Natural killer cell treated with Interleukin-12 subunit alpha and Interleukin-12 subunit beta and Interleukin-15 and Interleukin-18, amount 100 ng/mL, for 72 hours (primary cell): ENCODE results near the gene DMWD. TPM values are rescaled to one million over a fixed set of nuclear protein-coding genes. Genes with fewer than 3 reads are reported as not detected.

Source experiments
- ATAC-seq, 2 donors: fragments of 150-1000 bp; cut with Tn5 transposase in 1 of 2; sonication (Bioruptor Pico), chemical (Tn5 transposase) in 1 of 2; 2 replicates each; pipeline ENCODE4 v1.10.0; 2021
- DNase-seq: peaks from one replicate; pipeline ENCODE4 v3.0.0; 2022; ENCODE audit warnings: low spot score
- H3K27ac Mint-ChIP-seq, 2 donors: 1 replicate in 1 of 2; 2 replicates in 1 of 2; pipeline ENCODE4 v1.8.0; 2022; ENCODE audit warnings: mixed read lengths in 2 of 2, mild to moderate bottlenecking in 1 of 2, moderate library complexity in 1 of 2
- H3K27me3 Mint-ChIP-seq, 2 donors: 1 replicate in 1 of 2; 2 replicates in 1 of 2; pipeline ENCODE4 v1.8.0; 2022; ENCODE audit warnings: mixed read lengths in 2 of 2
- H3K36me3 Mint-ChIP-seq: one replicate; pipeline ENCODE4 v1.8.0; 2022; ENCODE audit warnings: mixed read lengths
- H3K4me1 Mint-ChIP-seq, 2 donors: 1 replicate in 1 of 2; 2 replicates in 1 of 2; pipeline ENCODE4 v1.8.0; 2022; ENCODE audit warnings: low read depth in 2 of 2, mixed read lengths in 2 of 2, mild to moderate bottlenecking in 1 of 2
- H3K4me3 Mint-ChIP-seq: one replicate; pipeline ENCODE4 v1.8.0; 2022; ENCODE audit warnings: mixed read lengths
- H3K9me3 Mint-ChIP-seq: 2 replicates; pipeline ENCODE4 v1.8.0; 2022; ENCODE audit warnings: mixed read lengths
- total RNA-seq, 2 donors: library from RNA; stranded (reverse); gene quantifications; one replicate each; pipeline ENCODE4 v1.2.3, GENCODE V29; 2022

DMWD gene, protein sequence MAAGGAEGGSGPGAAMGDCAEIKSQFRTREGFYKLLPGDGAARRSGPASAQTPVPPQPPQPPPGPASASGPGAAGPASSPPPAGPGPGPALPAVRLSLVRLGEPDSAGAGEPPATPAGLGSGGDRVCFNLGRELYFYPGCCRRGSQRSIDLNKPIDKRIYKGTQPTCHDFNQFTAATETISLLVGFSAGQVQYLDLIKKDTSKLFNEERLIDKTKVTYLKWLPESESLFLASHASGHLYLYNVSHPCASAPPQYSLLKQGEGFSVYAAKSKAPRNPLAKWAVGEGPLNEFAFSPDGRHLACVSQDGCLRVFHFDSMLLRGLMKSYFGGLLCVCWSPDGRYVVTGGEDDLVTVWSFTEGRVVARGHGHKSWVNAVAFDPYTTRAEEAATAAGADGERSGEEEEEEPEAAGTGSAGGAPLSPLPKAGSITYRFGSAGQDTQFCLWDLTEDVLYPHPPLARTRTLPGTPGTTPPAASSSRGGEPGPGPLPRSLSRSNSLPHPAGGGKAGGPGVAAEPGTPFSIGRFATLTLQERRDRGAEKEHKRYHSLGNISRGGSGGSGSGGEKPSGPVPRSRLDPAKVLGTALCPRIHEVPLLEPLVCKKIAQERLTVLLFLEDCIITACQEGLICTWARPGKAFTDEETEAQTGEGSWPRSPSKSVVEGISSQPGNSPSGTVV
- total RNA-seq, result 10 to 100 TPM; 51.3 to 76.6 TPM

DNA sequence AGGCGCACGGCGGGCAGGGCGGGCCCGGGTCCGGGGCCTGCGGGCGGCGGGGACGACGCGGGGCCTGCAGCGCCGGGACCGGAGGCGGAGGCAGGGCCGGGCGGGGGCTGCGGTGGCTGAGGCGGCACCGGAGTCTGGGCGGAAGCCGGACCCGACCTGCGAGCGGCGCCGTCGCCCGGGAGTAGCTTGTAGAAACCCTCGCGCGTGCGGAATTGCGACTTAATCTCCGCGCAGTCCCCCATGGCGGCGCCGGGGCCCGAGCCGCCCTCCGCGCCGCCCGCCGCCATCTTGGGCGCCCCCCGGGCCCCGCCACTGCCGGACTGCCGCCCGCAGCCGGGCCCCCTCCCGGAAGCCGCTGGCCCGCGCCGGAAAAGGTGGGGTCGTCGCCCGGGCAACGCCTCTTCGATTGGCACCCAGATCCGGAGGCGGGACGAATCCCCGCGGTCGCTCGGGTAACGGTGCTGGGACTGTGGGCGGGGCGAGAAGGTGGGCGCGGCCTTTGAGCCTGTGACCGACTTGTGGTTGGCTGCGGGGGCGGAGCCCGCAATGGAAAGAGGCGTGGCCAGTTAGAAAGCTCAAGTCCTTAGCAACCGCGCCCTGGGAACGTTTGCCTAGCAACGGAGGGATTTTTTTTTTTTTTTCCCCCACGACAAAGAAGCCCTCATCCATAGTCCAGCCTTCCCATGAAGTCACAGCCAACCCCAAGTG lies at the start of gene DMWD:
TSS of gene DMWD (minus strand) at position 376 of the 708 bp plus-strand sequence. CDS start at position 287, 89 bp downstream.
- Mint-ChIP-seq H3K36me3 (peaks cover 9% of the 10 kb centered on the region), H3K27ac (peak within 1 kb of the TSS; percentile 65 to 75), H3K4me1 (peaks cover 37 to 38% of the 10 kb centered on the region in 2 donors), H3K4me3 (peak within 1 kb of the TSS; percentile 93), H3K9me3 (no peaks in the 10 kb centered on the region), H3K27me3 (peaks cover 8 to 9% of the 10 kb centered on the region in 2 donors)
- DNase-seq (peak; percentile 100), ATAC-seq (peak; percentile 97 to 98)

DNA sequence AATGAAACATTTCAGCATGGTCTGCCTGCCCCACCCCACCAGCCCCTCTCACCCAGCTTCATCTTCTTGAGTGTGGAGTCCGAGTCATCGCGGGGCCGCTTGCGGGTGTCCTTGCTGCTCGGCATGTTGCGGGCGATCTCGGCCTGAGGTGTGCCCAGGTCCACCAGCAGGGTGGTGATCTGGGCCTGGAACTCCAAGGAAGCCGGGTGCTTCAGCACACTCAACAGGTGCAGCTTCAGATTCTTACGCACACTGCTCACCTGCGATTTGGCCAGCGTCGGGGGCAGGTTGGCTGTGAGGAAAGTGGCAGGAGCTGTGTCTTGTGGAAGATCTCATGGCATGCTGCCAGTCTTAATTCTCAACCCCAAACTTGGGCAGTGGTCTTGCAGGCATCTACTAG lies 49.6 kb upstream of the DMWD start:
- no peak for ATAC-seq
- no peak overlapping the region for H3K4me3 Mint-ChIP-seq

DNA sequence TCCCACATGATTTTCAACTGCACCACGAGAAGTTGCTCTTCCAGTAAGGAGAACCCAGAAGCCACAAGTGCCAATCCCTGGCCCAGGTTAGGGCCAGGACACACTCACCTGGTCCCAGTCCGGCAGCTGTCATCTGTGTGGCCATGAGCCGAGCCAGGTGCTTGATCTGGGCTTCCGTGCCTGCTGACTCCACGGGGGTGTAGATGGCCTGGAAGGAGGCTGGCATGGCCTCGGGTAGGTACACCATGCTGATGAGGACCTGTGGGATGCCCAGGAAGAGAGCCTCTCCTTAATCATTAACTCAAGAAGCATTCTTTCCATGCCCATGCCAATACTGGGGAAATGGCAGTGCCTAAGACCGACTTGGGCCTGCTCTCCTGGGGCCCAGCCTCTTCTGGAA lies 42.3 kb upstream of the DMWD start:
- ATAC-seq (no peak), DNase-seq (no peak)
- no peak overlapping the region for H3K27ac Mint-ChIP-seq
- peaks cover 31% of the 10 kb centered on the region for H3K36me3 Mint-ChIP-seq
- no peak overlapping the region for H3K4me3 Mint-ChIP-seq
- no peaks in the 10 kb centered on the region for H3K27me3 Mint-ChIP-seq
- peaks cover 0 to 3% of the 10 kb centered on the region in 2 donors for H3K4me1 Mint-ChIP-seq
- no peaks in the 10 kb centered on the region for H3K9me3 Mint-ChIP-seq

More for the DNA sequence above, 49.6 kb upstream of the DMWD start:
- peak; percentile 13 for DNase-seq
- H3K9me3 Mint-ChIP-seq, result no peaks in the 10 kb centered on the region
- H3K4me1 Mint-ChIP-seq, result peaks cover 4 to 5% of the 10 kb centered on the region in 2 donors
- no peaks in the 10 kb centered on the region for H3K27me3 Mint-ChIP-seq
- H3K27ac Mint-ChIP-seq, result no peak overlapping the region
- peaks cover 16% of the 10 kb centered on the region for H3K36me3 Mint-ChIP-seq

DNA sequence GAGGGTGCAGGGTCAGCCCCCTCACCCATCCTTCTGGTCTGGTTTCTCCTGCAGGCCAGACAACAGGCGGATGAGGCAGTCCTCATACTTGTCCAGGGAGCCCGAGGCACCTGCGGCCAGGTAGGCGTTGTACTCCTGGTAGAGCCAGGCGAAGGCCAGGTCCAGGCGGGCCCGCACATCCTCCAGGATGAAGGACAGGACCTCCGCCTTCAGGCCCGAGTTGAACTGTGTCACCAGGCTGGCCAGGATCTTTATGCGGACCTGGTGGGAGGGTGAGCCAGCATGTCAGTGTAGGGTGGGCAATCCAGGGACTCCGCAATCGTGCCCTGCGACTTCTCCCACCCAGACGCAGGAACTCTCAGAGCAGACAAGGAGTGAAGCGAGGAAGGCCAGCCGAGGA lies 36.3 kb upstream of the DMWD start:
- Mint-ChIP-seq H3K27ac (no peak overlapping the region), H3K4me3 (no peak overlapping the region), H3K9me3 (no peaks in the 10 kb centered on the region), H3K4me1 (peaks cover 0 to 14% of the 10 kb centered on the region in 2 donors), H3K27me3 (no peaks in the 10 kb centered on the region), H3K36me3 (peaks cover 25% of the 10 kb centered on the region)
- peak; percentile 44 for DNase-seq
- no peak for ATAC-seq

DNA sequence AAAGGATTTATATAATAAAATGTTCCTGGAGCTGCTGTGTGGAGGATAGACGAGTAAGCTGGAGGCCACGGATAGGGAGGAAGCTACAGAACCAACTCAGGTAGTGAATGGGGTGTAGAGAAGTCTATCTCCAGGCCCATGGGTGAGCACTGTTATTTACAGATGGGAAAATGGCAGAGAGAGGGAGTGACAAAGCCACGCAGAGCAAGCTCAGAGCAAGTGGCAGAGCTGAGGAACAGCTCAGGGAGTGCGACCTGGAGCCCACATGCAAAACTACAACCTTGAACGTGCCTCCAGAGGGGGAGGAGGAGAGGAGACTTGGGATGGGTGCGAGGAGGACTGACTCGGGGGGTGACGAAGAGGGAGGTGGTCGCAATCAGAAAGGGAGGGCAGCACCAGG lies 35.9 kb upstream of the DMWD start:
- H3K27ac Mint-ChIP-seq, result peak overlapping the region in 1 of 2 donors; percentile 34
- peaks cover 0 to 14% of the 10 kb centered on the region in 2 donors for H3K4me1 Mint-ChIP-seq
- ATAC-seq, result no peak
- DNase-seq, result no peak
- H3K4me3 Mint-ChIP-seq, result no peak overlapping the region
- no peaks in the 10 kb centered on the region for H3K27me3 Mint-ChIP-seq
- H3K36me3 Mint-ChIP-seq, result peaks cover 25% of the 10 kb centered on the region
- no peaks in the 10 kb centered on the region for H3K9me3 Mint-ChIP-seq

DNA sequence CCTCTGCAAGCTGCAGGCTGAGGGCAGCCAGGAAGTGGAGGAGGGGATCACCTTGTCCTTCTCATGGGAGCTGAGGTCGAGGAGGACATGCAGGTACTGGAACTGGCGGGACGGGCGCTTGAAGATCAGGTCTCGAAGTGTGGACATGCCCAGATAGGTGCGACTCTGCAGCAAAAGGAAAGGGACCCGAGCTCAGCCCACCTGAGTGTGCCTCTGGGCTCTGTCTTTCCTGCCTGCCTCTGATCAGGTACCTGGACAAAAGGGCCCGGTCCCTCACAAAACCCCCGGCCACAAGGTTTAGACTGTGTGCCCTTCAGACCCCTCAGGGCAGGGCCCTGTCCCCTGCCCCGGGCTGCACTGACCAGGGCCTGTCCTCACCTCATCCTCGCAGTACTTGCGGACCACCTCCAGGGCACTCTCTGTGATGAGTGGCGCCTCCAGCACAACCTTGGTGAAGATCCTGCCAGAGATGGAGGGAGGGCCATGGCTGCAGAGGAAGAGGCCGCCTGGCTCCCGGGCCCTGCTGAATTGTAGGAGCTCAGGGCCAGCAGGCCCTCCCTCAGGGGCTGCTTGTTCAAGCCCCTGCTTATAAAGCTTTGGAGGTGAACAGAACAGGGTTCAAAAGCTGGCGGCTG lies 34.9 kb upstream of the DMWD start:
- no peak overlapping the region for H3K4me3 Mint-ChIP-seq

DNA sequence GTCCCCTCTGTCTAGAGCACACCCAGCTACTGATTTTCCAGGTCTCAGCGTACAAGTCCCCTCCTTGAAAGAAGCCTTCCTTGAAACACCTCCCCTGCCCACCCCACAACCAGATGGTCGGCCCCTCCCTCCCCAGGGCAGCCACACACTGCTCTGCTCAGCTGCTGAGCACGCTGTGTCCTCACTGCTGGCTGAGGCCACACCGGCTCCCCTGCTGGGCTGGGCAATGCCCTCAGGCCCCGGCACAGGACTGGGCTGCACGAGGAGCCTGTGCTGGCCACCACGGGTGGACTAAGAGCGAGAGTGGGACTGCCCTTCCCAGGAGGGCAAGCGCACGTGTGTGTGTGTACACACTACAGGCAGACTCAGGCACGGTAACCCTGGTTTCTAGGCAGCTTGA lies 34.3 kb upstream of the DMWD start:
- no peak for ATAC-seq
- peaks cover 25% of the 10 kb centered on the region for H3K36me3 Mint-ChIP-seq
- H3K27ac Mint-ChIP-seq, result no peak overlapping the region
- DNase-seq, result no peak
- H3K4me3 Mint-ChIP-seq, result no peak overlapping the region
- no peaks in the 10 kb centered on the region for H3K9me3 Mint-ChIP-seq
- peaks cover 0 to 14% of the 10 kb centered on the region in 2 donors for H3K4me1 Mint-ChIP-seq
- H3K27me3 Mint-ChIP-seq, result no peaks in the 10 kb centered on the region

More for the DNA sequence above, 34.9 kb upstream of the DMWD start:
- no peak for ATAC-seq
- no peaks in the 10 kb centered on the region for H3K9me3 Mint-ChIP-seq
- H3K36me3 Mint-ChIP-seq, result peaks cover 25% of the 10 kb centered on the region
- H3K4me1 Mint-ChIP-seq, result peaks cover 0 to 14% of the 10 kb centered on the region in 2 donors
- no peaks in the 10 kb centered on the region for H3K27me3 Mint-ChIP-seq
- no peak for DNase-seq
- H3K27ac Mint-ChIP-seq, result no peak overlapping the region

DNA sequence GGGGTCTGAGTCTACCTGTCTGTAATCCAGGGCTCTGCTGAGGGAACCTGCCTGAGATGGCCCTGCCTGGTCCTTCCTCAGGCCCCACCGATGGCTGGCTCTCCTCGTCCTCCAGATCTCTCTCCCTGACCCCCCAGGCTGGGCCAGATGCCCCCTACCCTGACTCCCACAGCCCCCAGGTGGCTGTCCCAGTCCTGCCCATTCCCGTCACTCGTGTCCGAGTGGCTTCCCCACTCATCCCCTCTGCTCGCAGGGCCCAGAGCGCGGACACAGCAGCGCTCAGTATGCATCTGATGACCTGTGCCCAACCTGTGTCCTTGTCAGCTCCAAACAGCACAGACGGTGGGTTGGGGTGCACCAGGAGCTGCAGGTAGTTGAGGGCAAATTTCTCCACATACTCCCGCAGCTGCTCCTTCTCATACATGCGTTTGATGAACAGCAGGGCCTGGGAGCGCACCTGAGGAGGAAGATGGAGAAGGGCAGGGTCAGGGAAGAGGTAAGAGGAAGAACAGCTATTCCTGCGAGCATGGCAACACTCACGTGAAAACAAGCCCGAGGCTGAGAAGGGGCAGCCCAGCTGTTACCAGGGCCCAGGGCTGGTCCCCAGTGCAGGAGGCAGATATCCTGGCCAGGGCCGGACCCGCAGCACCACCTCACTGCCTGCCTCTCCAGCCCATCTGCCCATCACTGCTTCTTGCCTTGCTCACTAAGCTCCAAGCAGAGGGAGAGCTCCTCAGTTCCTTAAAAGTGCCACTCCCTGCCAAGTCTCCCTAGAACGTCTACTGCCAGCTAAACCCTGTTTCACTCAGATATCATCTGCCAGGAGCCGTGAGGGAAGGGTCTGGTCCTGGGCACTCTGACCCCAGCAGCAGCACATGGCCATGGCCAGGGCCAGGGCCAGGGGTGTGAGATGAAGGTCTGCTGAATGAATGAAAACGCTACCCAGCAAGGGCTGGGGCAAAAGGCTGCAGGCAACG lies 33.6 kb upstream of the DMWD start:
- Mint-ChIP-seq H3K4me3 (no peak overlapping the region), H3K36me3 (peaks cover 20% of the 10 kb centered on the region), H3K4me1 (peaks cover 0 to 14% of the 10 kb centered on the region in 2 donors), H3K27me3 (no peaks in the 10 kb centered on the region), H3K27ac (no peak overlapping the region), H3K9me3 (no peaks in the 10 kb centered on the region)
- ATAC-seq (no peak), DNase-seq (no peak)

DNA sequence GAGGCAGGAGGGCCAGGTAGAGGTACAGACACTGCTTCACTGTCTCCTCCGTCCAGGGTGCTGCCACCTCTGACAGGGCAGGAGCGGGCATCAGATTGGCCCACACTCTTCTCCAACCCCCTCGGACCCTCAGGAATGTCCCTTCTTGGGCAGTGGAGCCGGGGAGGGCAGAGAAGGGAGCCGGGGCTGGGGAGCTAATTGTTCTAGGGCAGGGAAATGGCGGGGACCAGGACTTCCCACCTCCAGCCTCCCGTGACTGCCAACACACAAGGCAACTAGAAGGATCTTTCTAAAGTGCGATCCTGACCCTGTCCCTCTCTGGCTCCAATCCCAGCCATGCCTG lies 32.6 kb upstream of the DMWD start:
- no peaks in the 10 kb centered on the region for H3K27me3 Mint-ChIP-seq
- no peak overlapping the region for H3K4me3 Mint-ChIP-seq
- no peak for ATAC-seq
- H3K36me3 Mint-ChIP-seq, result peaks cover 17% of the 10 kb centered on the region
- no peak for DNase-seq
- H3K27ac Mint-ChIP-seq, result no peak overlapping the region
- H3K9me3 Mint-ChIP-seq, result no peaks in the 10 kb centered on the region
- H3K4me1 Mint-ChIP-seq, result peaks cover 0 to 13% of the 10 kb centered on the region in 2 donors

DNA sequence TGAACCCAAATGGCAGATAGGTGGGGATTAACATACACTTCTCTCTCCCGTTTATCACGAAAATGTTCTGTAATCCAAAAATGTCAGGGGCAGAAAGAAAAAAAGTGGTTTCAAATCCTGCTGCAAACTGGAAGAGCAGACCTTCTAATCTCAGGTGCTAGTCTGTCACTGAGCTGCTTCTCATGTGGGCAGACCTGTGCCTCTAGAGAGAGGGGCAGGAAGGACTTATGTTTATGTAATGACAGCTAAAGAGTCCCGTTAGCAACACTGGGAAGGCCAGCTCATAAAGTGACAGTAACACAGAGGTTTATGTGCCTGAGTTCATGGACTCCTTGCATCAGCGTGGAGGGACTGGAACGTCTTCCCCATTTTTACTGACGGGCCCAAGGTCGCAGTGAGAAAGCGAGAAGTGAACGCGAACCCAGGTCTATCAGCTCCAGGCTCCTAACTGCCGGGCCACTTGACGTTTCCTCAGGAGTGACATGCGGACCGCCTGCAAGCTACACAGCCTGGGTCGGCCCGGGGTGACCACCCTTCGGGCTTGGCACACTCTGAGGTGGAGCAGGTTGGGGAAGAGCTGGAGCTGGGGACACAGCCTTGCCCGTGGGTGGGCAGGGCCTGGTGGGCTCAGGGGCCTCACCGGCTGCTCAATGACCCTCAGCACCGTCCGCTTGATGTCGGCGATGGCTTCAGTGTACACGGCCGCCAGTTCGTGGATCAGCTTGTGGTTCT lies 32.1 kb upstream of the DMWD start:
- Mint-ChIP-seq H3K27ac (no peak overlapping the region), H3K36me3 (peaks cover 14% of the 10 kb centered on the region), H3K4me3 (no peak overlapping the region), H3K4me1 (peaks cover 0 to 11% of the 10 kb centered on the region in 2 donors), H3K27me3 (no peaks in the 10 kb centered on the region), H3K9me3 (no peaks in the 10 kb centered on the region)
- ATAC-seq (no peak), DNase-seq (no peak)

DNA sequence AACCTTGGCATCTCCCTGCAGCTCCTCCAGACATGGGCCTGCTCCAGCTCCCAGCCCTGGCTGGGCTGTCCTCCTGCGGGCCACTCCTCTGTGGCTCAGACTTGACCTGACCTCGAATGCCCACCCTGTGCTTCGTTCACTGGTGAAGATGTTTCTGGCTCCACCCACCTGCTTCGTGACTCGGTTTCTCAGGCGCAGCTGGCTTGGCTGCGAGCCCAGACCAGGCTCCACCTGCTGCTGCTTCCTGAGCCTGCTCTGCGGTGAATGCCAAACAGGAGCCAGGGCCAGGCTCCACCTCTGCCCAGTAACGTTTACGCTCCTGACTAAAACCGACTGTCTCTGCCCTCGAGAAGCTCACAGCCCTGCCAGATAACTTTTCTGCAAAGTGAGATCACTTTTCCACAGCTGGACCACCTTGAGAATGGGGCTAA lies 31.4 kb upstream of the DMWD start:
- no peak for DNase-seq
- H3K9me3 Mint-ChIP-seq, result no peaks in the 10 kb centered on the region
- H3K27me3 Mint-ChIP-seq, result no peaks in the 10 kb centered on the region
- ATAC-seq, result no peak
- no peak overlapping the region for H3K27ac Mint-ChIP-seq
- peaks cover 14% of the 10 kb centered on the region for H3K36me3 Mint-ChIP-seq
- peaks cover 0 to 11% of the 10 kb centered on the region in 2 donors for H3K4me1 Mint-ChIP-seq
- no peak overlapping the region for H3K4me3 Mint-ChIP-seq

DNA sequence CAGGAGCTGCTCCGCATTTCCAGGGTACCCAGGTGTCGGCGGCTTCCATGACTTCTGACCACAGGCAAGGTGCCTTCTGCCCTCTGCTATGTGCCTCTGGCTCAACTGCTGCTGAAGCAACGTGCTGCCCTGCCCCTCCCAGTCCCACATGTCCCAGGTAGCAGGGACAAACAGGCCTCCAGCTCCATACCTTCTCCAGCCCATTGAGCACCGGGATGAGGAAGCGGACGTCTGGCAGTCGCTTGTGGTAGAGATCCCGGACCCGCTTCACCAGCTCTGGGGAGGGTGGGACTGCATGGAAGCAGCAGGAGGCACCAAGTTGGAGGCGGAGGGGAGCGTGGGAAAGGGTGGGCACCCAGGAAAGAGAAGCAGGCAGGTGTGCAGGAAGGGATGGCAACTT lies 30.5 kb upstream of the DMWD start:
- Mint-ChIP-seq H3K9me3 (no peaks in the 10 kb centered on the region), H3K27ac (no peak overlapping the region), H3K4me3 (no peak overlapping the region), H3K27me3 (no peaks in the 10 kb centered on the region), H3K4me1 (peaks cover 0 to 8% of the 10 kb centered on the region in 2 donors), H3K36me3 (peaks cover 8% of the 10 kb centered on the region)
- DNase-seq (no peak), ATAC-seq (no peak)
